NCI-H1105 treated with DMSO at 0.1 percent for 48 hours (cell line): ENCODE results near the gene PDE8A.

Experiments
- DNase-seq: peaks from one replicate; lab custom pipeline; 2025; lab: John Stamatoyannopoulos, UW

The PDE8A gene

GRCh38 chr15:84981711-84982300 is at the start of gene PDE8A:
Gene PDE8A (plus strand): TSS chr15:84981856. CDS start chr15:84982163, 307 bp downstream.
- no peak for DNase-seq

GRCh38 chr15:84934942-84935729 is 46.5 kb upstream of the PDE8A start:
- no peak for DNase-seq

DNA sequence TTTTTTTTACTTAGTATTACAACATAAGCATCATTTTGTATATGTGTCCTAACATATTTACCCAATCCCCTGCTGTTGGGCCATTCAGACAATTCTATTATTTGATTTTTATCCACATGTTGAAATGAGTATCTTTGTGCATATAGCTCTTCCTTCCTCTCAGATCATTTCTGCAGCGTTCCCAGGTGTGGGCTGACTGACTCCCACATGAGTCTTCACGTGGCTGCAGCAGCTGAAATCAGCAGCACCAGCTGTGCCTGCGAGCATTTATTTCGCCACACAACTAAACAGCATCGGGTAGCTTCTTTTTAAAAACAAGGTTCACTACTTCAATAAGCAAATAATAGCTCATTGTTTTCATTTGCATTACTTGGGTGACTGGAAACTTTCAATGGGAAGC is 44.5 kb upstream of the PDE8A start:
- DNase-seq, result no peak

DNA sequence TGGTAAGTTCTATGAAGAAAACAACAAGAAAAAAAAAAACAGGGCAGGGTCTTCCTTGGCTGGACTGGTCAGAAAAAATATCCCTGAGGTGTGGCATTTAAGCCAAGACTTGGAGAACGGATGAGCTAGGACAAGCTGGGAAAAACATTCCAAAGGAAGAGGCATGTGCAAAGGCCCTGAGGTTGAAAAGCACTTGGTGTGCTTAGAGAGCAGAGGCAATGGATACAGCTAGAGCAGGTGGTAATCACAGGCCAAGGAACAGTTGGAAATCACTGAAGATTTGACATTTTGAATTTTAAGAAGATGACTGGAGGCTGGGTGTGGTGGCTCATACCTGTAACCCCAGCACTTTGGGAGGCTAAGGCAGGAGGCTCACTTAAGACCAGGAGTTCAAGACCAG is 42.9 kb upstream of the PDE8A start:
- DNase-seq, result no peak

GRCh38 chr15:84940399-84940798 is 41.3 kb upstream of the PDE8A start:
- DNase-seq, result no peak

DNA sequence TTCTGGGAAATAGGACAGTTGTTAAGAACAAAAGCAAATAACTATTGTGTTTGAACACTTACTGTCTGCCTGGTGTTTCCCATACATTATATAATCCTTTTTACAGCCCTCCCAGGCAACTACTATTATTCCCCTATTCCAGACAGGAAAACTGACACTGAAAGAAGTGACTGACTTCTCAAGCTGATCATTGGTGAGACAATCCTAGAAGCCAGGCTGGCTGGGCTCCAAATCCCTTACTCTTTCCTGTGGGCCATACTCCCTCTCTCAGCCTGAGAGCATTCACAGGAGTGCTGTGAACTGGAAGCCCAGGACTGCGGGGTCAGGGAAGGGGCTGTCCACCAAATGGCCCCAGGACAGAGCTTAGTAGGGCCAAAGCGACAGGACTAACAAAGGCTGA is 39.2 kb upstream of the PDE8A start:
- DNase-seq, result no peak

DNA sequence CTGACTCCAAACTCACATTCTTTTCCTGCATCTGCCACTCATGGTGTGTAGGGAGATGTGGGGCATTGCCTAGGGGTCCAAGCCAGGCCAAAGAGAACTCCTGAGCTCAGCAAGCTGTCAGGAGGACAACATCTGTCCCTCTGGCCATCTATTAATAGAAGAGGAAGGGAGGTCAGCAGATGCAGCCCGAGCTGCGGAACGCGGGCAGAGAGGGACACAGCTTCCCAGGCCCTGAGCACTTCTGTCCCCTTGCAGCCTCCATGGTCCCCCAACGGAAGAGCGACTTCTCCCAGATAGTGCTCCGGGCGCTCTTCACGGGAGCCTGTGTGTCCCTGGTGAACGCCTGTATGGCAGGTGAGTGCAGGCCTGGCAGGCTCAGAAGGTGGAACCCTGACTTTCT is 37.3 kb upstream of the PDE8A start:
- DNase-seq, result no peak

- DNase-seq, result no peak
Observed at GRCh38 chr15:84944861-84945260, 36.8 kb upstream of the PDE8A start.

GRCh38 chr15:84946772-84947489 is 34.7 kb upstream of the PDE8A start:
- no peak for DNase-seq

DNA sequence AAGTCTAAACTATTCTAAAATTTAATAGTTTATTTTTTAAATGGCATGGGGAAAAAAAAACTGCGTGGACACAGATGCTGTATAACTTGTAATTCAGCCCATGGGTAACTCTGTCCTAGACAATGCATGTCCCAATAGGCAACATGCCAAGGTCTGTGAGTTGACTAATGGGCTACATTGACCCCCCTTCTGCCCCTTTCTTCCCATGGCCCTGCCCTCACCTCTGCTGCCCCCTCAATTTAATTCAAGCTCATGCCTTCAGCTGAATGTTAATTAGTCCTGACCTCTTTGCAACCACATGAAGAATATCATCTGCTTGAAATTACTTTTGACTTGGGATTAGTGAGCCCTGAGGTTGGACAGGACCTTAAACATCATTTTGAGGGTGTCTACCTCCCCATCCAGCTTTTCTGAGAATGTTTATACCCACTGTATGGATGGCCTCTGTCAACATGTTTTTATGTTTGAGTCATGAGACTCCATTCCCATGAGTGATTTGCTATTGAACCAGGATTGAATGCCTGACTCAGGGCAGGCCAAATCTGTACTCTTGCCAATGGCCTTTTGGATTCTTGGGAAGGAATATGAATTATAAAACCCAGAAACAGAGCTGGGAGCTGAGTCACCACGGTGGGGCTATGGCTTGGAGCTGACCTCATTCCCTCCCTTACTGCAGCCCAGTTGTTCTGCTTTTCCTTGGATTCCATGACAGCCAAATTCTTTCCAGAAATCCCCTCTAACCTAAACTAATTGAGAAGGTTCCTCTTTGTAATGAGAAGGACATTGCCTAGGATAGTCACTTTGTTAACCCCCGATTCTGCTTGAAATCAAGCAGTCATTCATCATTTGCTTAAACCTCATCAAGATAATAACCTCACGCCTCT is 33.5 kb upstream of the PDE8A start:
- DNase-seq, result no peak

- no peak for DNase-seq
Observed at GRCh38 chr15:84949043-84949442, 32.6 kb upstream of the PDE8A start.

GRCh38 chr15:84949845-84950569 is 31.6 kb upstream of the PDE8A start:
- DNase-seq, result no peak

GRCh38 chr15:84950570-84951111 is 31.0 kb upstream of the PDE8A start:
- no peak for DNase-seq

GRCh38 chr15:84951736-84952135 is 29.9 kb upstream of the PDE8A start:
- DNase-seq, result no peak

DNA sequence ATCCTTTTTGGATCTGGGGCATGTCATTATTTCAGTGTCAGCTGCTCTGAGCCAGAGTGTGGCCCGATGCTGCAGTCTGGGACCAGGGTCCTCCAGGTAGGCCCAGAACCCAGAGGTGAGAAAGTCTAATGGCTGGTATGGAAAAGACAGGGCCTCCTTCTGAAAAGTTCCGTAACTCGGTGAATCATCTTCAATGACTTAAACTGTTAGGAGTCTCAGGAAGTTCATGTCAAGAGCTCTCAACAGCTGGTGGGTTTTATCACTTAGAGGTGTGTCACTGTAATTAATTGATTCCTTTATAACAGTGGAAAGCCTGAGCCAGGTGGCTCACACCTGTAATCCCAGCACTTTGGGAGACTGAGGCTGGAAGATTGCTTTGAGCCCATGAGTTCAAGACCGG is 28.5 kb upstream of the PDE8A start:
- DNase-seq, result no peak

- no peak for DNase-seq
Observed at GRCh38 chr15:84953726-84954125, 27.9 kb upstream of the PDE8A start.

- DNase-seq, result no peak
Observed at GRCh38 chr15:84955089-84955848, 26.4 kb upstream of the PDE8A start.

GRCh38 chr15:84956199-84956598 is 25.5 kb upstream of the PDE8A start:
- DNase-seq, result no peak

DNA sequence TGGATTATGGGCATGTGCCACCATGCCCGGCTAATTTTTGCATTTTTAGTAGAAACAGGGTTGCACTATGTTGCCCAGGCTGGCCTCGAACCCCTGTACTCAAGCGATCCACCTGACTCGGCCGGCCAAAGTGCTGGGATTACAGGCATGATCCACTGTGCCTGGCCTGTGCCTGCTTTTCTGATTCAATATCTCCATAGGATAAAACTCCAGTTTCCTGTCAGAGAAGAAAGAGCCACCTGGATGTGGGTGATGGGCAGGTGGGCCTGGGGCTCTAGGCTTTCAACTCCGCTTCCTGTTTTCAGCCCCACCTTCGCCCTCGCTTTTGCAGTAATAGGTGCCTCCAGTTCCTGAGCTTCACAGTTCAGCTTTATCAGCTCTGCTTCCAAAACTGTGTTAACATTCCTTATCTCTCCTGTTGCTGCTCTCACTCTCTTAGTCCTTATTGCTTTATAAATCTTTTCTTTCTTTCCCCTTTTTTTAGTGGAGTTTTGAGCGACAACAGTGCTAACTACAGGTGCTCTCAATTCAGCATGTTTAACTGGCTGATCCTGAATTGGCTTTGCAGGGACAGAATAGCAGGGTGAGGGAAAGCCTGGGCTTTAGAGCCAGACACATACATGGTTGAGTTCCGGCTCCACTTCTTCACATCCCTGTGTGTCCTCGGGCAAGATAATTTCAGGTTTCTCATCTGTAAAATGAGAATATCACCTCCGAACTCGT is 21.1 kb upstream of the PDE8A start:
- no peak for DNase-seq

- DNase-seq, result no peak
Observed at GRCh38 chr15:84961114-84961452, 20.6 kb upstream of the PDE8A start.
